ENCODE measurements around the gene CA10. TPM values are rescaled to one million over a fixed set of nuclear protein-coding genes. Genes with fewer than 3 reads are reported as not detected.

CA10 gene
- total and polyA plus RNA-seq, 2 donors (not counting 3 experiments of a cell fraction or from before 2014, with no cell fraction given): not detected

DNA sequence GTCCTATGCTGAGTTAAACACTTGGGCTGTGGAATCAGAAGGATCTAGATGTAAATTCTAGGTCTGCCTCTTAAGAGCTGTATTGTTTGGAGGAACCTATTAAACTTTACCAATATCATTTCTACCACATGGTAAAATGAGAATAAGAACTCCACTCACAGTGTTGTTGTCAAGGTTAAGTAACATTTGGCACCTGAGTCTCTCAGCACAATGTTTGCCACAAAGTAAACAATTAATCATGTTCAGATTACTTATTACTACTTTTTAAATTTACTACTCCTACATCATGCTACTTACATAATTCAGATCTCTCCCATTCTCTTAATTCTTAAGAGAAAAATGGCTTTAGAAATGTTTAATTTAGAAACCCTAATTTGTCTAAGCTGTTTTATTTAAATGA is 305.9 kb downstream of the CA10 start:
- no peak for DNase-seq (ENCODE audit: low read depth, low spot score)
- BruUV-seq (replicated peaks): no TSS peak
- no peak overlapping the region for H2AFZ ChIP-seq (ENCODE audit: low read depth, low read length)
- no peak overlapping the region for H3K4me3 ChIP-seq (replicated peaks in 1 of 3; ENCODE audit: insufficient read depth in 1 of 3, low read depth in 1 of 3, low read length in 3 of 3)
- ChIA-PET POLR2A (no interaction called here), CTCF (no interaction called here)
- no peak overlapping the region for H3K27ac ChIP-seq (ENCODE audit: insufficient read depth, low read depth, low read length)
- no peaks in the 10 kb centered on the region for H3K36me3 ChIP-seq (ENCODE audit: control insufficient read depth in 2 of 2, extremely low read depth in 1 of 2, insufficient read depth in 2 of 2, low read length in 2 of 2)
- H3K9me1 ChIP-seq (replicated peaks; ENCODE audit: control insufficient read depth, extremely low read depth, insufficient read depth, low read length): no peaks in the 10 kb centered on the region
- no peak for FAIRE-seq
- dilution Hi-C loops (cut with MboI; ENCODE audit: extremely low pct_ligation_motif_present, low sequenced_read_pairs) (no loop called here), intact Hi-C loops (cut with micrococcal nuclease) (no loop called here)
- H3K79me2 ChIP-seq (ENCODE audit: control insufficient read depth, insufficient read depth, low read length): no peaks in the 10 kb centered on the region
- no peak overlapping the region for H3K4me2 ChIP-seq (ENCODE audit: insufficient read depth, low read length)
- no peak overlapping the region for H3K9ac ChIP-seq (replicated peaks; ENCODE audit: extremely low read depth, insufficient read depth, low read length)
- H3K27me3 ChIP-seq (ENCODE audit: control insufficient read depth in 2 of 2, insufficient read depth in 2 of 2, low read length in 2 of 2): no peaks in the 10 kb centered on the region
- H4K20me1 ChIP-seq (replicated peaks; ENCODE audit: control insufficient read depth, extremely low read depth, insufficient read depth, low read length): no peaks in the 10 kb centered on the region
- H3K9me3 ChIP-seq (replicated peaks; ENCODE audit: control insufficient read depth, insufficient read depth, low read length): peaks cover 1% of the 10 kb centered on the region
- no peak for TF ChIP-seq CTCF (IDR thresholded peaks at IDR 0.05; ENCODE audit: extremely low read depth in 1 of 2, insufficient read depth in 1 of 2, low read depth in 1 of 2, low read length in 2 of 2)
- no peak for TF ChIP-seq GATA2 (IDR thresholded peaks at IDR 0.05; ENCODE audit: insufficient read depth, insufficient read length, low read depth, low read length)
- TF ChIP-seq, protein P1, sequence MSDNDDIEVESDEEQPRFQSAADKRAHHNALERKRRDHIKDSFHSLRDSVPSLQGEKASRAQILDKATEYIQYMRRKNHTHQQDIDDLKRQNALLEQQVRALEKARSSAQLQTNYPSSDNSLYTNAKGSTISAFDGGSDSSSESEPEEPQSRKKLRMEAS (IDR thresholded peaks at IDR 0.05; ENCODE audit: insufficient read depth, insufficient read length): no peak
- TF ChIP-seq POLR2AphosphoS5 (IDR thresholded peaks at IDR 0.05; ENCODE audit: insufficient read depth, low read depth, low read length): no peak
- no peaks in the 10 kb centered on the region for H3K4me1 ChIP-seq (ENCODE audit: control insufficient read depth, extremely low read depth, insufficient read depth, low read length)

- POLR2A ChIA-PET: no interaction called here
- no peak for DNase-seq (ENCODE audit: low read depth, low spot score)
- dilution Hi-C loops (cut with MboI; ENCODE audit: extremely low pct_ligation_motif_present, low sequenced_read_pairs) (no loop called here), intact Hi-C loops (cut with micrococcal nuclease) (no loop called here)
- peaks cover 1% of the 10 kb centered on the region for H3K9me3 ChIP-seq (replicated peaks; ENCODE audit: control insufficient read depth, insufficient read depth, low read length)
- H3K36me3 ChIP-seq (ENCODE audit: control insufficient read depth in 2 of 2, extremely low read depth in 1 of 2, insufficient read depth in 2 of 2, low read length in 2 of 2): no peaks in the 10 kb centered on the region
- no peak for TF ChIP-seq EZH2 (IDR thresholded peaks at IDR 0.05; ENCODE audit: borderline replicate concordance, low read depth, low read length, severe bottlenecking)
- TF ChIP-seq GATA2 (IDR thresholded peaks at IDR 0.05; ENCODE audit: insufficient read depth, insufficient read length, low read depth, low read length): no peak
- no peak for TF ChIP-seq POLR2A (IDR thresholded peaks at IDR 0.05; ENCODE audit: low read depth, low read length)
- TF ChIP-seq POLR2AphosphoS5 (IDR thresholded peaks at IDR 0.05; ENCODE audit: insufficient read depth, low read depth, low read length): no peak
- TF ChIP-seq, protein P1 (IDR thresholded peaks at IDR 0.05; ENCODE audit: insufficient read depth, insufficient read length): no peak
- no peak for TF ChIP-seq JUN (IDR thresholded peaks at IDR 0.05; ENCODE audit: borderline replicate concordance, insufficient read depth, insufficient read length, low read depth)
- H3K4me3 ChIP-seq (replicated peaks in 1 of 3; ENCODE audit: insufficient read depth in 1 of 3, low read depth in 1 of 3, low read length in 3 of 3): no peak overlapping the region
- H3K4me1 ChIP-seq (ENCODE audit: control insufficient read depth, extremely low read depth, insufficient read depth, low read length): no peaks in the 10 kb centered on the region
- no TSS peak for BruUV-seq (replicated peaks)
- H3K4me2 ChIP-seq (ENCODE audit: insufficient read depth, low read length): no peak overlapping the region
- H4K20me1 ChIP-seq (replicated peaks; ENCODE audit: control insufficient read depth, extremely low read depth, insufficient read depth, low read length): no peaks in the 10 kb centered on the region
- H3K27me3 ChIP-seq (ENCODE audit: control insufficient read depth in 2 of 2, insufficient read depth in 2 of 2, low read length in 2 of 2): no peaks in the 10 kb centered on the region
- no peak overlapping the region for H3K9ac ChIP-seq (replicated peaks; ENCODE audit: extremely low read depth, insufficient read depth, low read length)
- no peaks in the 10 kb centered on the region for H3K79me2 ChIP-seq (ENCODE audit: control insufficient read depth, insufficient read depth, low read length)
- H2AFZ ChIP-seq (ENCODE audit: low read depth, low read length): no peak overlapping the region
- H3K27ac ChIP-seq (ENCODE audit: insufficient read depth, low read depth, low read length): no peak overlapping the region
- no peak for FAIRE-seq
- H3K9me1 ChIP-seq (replicated peaks; ENCODE audit: control insufficient read depth, extremely low read depth, insufficient read depth, low read length): no peaks in the 10 kb centered on the region
- CTCF ChIA-PET: no interaction called here
Observed at GRCh38 chr17:51850201-51850600, 308.3 kb downstream of the CA10 start.
